NCI-H128 (cell line): ENCODE data around the gene TRIM40.

Source experiments
- DNase-seq: peaks from one replicate; lab custom pipeline; 2025; ENCODE audit not compliant: unreplicated experiment; lab: John Stamatoyannopoulos, UW

TRIM40 gene

GRCh38 chr6:30194797-30195690 lies 59.1 kb downstream of the TRIM40 start:
- no peak for DNase-seq

- DNase-seq = no peak
These were observed 60.0 kb downstream of the TRIM40 start for GRCh38 chr6:30195951-30196350.

- DNase-seq = no peak
These were observed 60.4 kb downstream of the TRIM40 start for GRCh38 chr6:30196376-30196775.
